HepG2 (cell line): ENCODE results near the gene APH1B. TPM values are rescaled to one million over a fixed set of nuclear protein-coding genes. Genes with fewer than 3 reads are reported as not detected.

Experiments used
- ATAC-seq: fragments of 200-7000 bp; cut with Tn5 transposase; 3 replicates; pipeline ENCODE4 v1.9.1; 2020; ENCODE audit warnings: mild to moderate bottlenecking, moderate library complexity
- BruUV-seq: library from RNA; stranded (reverse); fragments of 400-500 nt; replicated peaks from 2 replicates; lab custom pipeline; 2021; lab: Mats Ljungman, UMichigan
- CTCF ChIA-PET: fragments of 300-600 bp; formaldehyde crosslinking; extraction: SDS; loops from one replicate; lab custom pipeline; 2021; ENCODE audit warnings: low total read pairs, inconsistent platforms, low intra/inter-chr PET ratio; lab: Yijun Ruan, JAX
- POLR2A ChIA-PET: fragments of 350-600 bp; sonication (Branson Sonifier 250); formaldehyde crosslinking; loops from one replicate; lab custom pipeline; 2020; ENCODE audit warnings: antibody characterized with exemption, inconsistent platforms; lab: Yijun Ruan, JAX
- DNase-seq: peaks from one replicate; pipeline ENCODE4 v3.0.0-alpha.2; 2015; ENCODE audit warnings: low spot score
- FAIRE-seq: peaks from 3 replicates; lab custom pipeline; 2011; peaks lifted over from hg19 to GRCh38; lab: Jason Lieb, UNC
- H2AFZ ChIP-seq: one replicate; pipeline ENCODE4 v1.6.1; 2011; ENCODE audit warnings: low read length, inconsistent platforms
- H3K27ac ChIP-seq: fragments of 300-600 bp; 3 replicates; pipeline ENCODE4 v1.8.0; 2011; ENCODE audit warnings: mixed run types, mild to moderate bottlenecking, mixed read lengths, low read length, inconsistent platforms; ENCODE audit not compliant: insufficient read depth; ENCODE audit errors: extremely low read length
- H3K27me3 ChIP-seq, 2 experiments: fragments of 200-600 bp in 1 of 2; 2 replicates in 1 of 2; 3 replicates in 1 of 2; pipeline versions ENCODE4 v1.6.0 to v1.8.0; 2011; ENCODE audit warnings: low read length in 2 of 2, mild to moderate bottlenecking in 2 of 2, moderate library complexity in 2 of 2, inconsistent platforms in 1 of 2; ENCODE audit not compliant: insufficient read depth in 2 of 2, control insufficient read depth in 1 of 2
- H3K36me3 ChIP-seq, 2 experiments: fragments of 200-600 bp in 1 of 2; replicated peaks in 1 of 2; 2 replicates in 1 of 2; 3 replicates in 1 of 2; pipeline versions ENCODE4 v1.5.1 to v1.8.0; 2011; ENCODE audit warnings: low read length in 2 of 2, inconsistent platforms in 1 of 2; ENCODE audit not compliant: insufficient read depth in 2 of 2, control insufficient read depth in 1 of 2
- H3K4me1 ChIP-seq: 2 replicates; pipeline ENCODE4 v1.5.1; 2012; ENCODE audit warnings: low read length, inconsistent platforms; ENCODE audit not compliant: insufficient read depth
- H3K4me2 ChIP-seq: 2 replicates; pipeline ENCODE4 v1.6.0; 2011; ENCODE audit warnings: low read depth, low read length, inconsistent platforms
- H3K4me3 ChIP-seq, 3 experiments: fragments of 200-600 bp in 1 of 3; sonication (generic), shearing (Covaris generic) in 1 of 3; replicated peaks in 1 of 3; 2 replicates each; pipeline ENCODE4 v1.5.1; 2011 to 2016; ENCODE audit warnings: low read length in 3 of 3, inconsistent platforms in 2 of 3, low read depth in 2 of 3, mild to moderate bottlenecking in 2 of 3, control low read depth in 1 of 3, mixed read lengths in 1 of 3; ENCODE audit not compliant: insufficient read depth in 1 of 3
- H3K79me2 ChIP-seq: one replicate; pipeline ENCODE4 v1.6.1; 2011; ENCODE audit warnings: low read length, inconsistent platforms; ENCODE audit not compliant: insufficient read depth
- H3K9ac ChIP-seq: 2 replicates; pipeline ENCODE4 v1.6.0; 2011; ENCODE audit warnings: mild to moderate bottlenecking, low read depth, low read length, inconsistent platforms; ENCODE audit not compliant: insufficient read depth
- H3K9me3 ChIP-seq: 2 replicates; pipeline ENCODE4 v1.5.1; 2012; ENCODE audit warnings: mild to moderate bottlenecking, low read length
- H4K20me1 ChIP-seq: 2 replicates; pipeline ENCODE4 v1.6.0; 2011; ENCODE audit warnings: inconsistent platforms, mild to moderate bottlenecking, low read length, moderate library complexity; ENCODE audit not compliant: insufficient read depth
- CAMTA2 ChIP-seq: sonication (generic); formaldehyde crosslinking; IDR thresholded peaks from 2 replicates; pipeline ENCODE4 v1.4.0; 2020; ENCODE audit warnings: mild to moderate bottlenecking, missing genetic modification reagents, borderline replicate concordance
- NFIC ChIP-seq: IDR thresholded peaks from 2 replicates; pipeline ENCODE4 v1.6.1; 2012; ENCODE audit warnings: mild to moderate bottlenecking, low read length, inconsistent platforms
- ZFX ChIP-seq: sonication (generic); formaldehyde crosslinking; IDR thresholded peaks from 2 replicates; pipeline ENCODE4 v1.4.0; 2020; ENCODE audit warnings: mild to moderate bottlenecking, low read depth, missing genetic modification reagents, moderate library complexity
- ZNF326 ChIP-seq: sonication (generic); formaldehyde crosslinking; IDR thresholded peaks from 2 replicates; pipeline ENCODE4 v1.4.0; 2020; ENCODE audit warnings: missing genetic modification reagents, borderline replicate concordance
- ZNF547 ChIP-seq: sonication (generic); formaldehyde crosslinking; IDR thresholded peaks from 2 replicates; pipeline ENCODE4 v1.5.1; 2020; ENCODE audit warnings: mild to moderate bottlenecking, missing genetic modification reagents
- ZNF660 ChIP-seq: sonication (generic); formaldehyde crosslinking; IDR thresholded peaks from 2 replicates; pipeline ENCODE4 v1.5.1; 2020; ENCODE audit warnings: mild to moderate bottlenecking, low read depth, missing genetic modification reagents, borderline replicate concordance
- ZSCAN30 ChIP-seq: sonication (generic); formaldehyde crosslinking; IDR thresholded peaks from 2 replicates; pipeline ENCODE4 v1.5.0; 2020; ENCODE audit warnings: mild to moderate bottlenecking, missing genetic modification reagents
- WGBS: methylation state at CpG from one replicate; pipeline ENCODE4 v1.1.6; 2017; ENCODE audit warnings: low lambda C conversion rate; 5-methylcytosine and 5-hydroxymethylcytosine counted together
- in situ Hi-C: cut with HindIII; loops from 2 replicates; pipeline ENCODE4 v1.10.0; 2017; ENCODE audit warnings: low pct_unique_long_range_greater_than_20kb; ENCODE audit not compliant: extremely low pct_ligation_motif_present
- intact Hi-C: fragments of 100-400 bp; cut with micrococcal nuclease; formaldehyde crosslinking; loops from one replicate; pipeline ENCODE4 v1.10.0; 2022; ENCODE audit not compliant: unreplicated experiment
- polyA plus RNA-seq, 8 experiments: library from polyadenylated mRNA; depleted of rRNA in 3 of 8; stranded (reverse) in 7 of 8; unstranded in 1 of 8; fragments of >200 nt; fragmentation: Illumina TruSeq in 4 of 8; extraction: Trizol in 4 of 8; gene quantifications; 2 replicates each; pipeline versions ENCODE4 v1.2.1 to v1.2.3, GENCODE V29; 2011 to 2016; ENCODE audit warnings: low read depth in 4 of 8, missing spikeins in 1 of 8, mixed read lengths in 1 of 8; ENCODE audit not compliant: insufficient read depth in 1 of 8
- total RNA-seq, 5 experiments: library from RNA; depleted of rRNA; stranded (reverse); fragments of >200 nt; fragmentation: Illumina TruSeq; extraction: Trizol; gene quantifications; 2 replicates each; pipeline ENCODE4 v1.2.3, GENCODE V29; 2016; ENCODE audit warnings: low read depth in 1 of 5
- TF ChIP-seq, protein P1 (sequence below): IDR thresholded peaks from 2 replicates; pipeline ENCODE4 v1.6.1; 2016

Gene APH1B
- total and polyA plus RNA-seq, 2 of the 13 experiments (the other 11 are each of a cell fraction or from before 2014, with no cell fraction given) = 0.45 to 1.00 TPM

- BruUV-seq = no TSS peak
- Histone ChIP-seq H3K4me2 (no peak overlapping the region), H3K27ac (no peak overlapping the region), H3K4me3 (no peak overlapping the region), H3K9ac (no peak overlapping the region), H3K79me2 (no peaks in the 10 kb centered on the region), H3K27me3 (no peaks in the 10 kb centered on the region), H3K9me3 (no peaks in the 10 kb centered on the region), H4K20me1 (no peaks in the 10 kb centered on the region), H2AFZ (no peak overlapping the region), H3K4me1 (peaks cover 60% of the 10 kb centered on the region), H3K36me3 (peaks cover 0 to 4% of the 10 kb centered on the region in 2 experiments; a peak in 2 of 5 replicates)
- no peak for FAIRE-seq
- intact Hi-C loops (loop anchor here (10.0 kb wide), 1 partner anchor 46 kb away; no protein-coding TSS in a partner anchor), in situ Hi-C loops (no loop called here)
- TF ChIP-seq ZNF326 (no peak), NFIC (peak; percentile 35; the same call in 1 of the 2 replicates)
- peak; percentile 58 for DNase-seq
- no peak for ATAC-seq
- 54% methylated on average over 5 of the region's 5 CpGs for WGBS
- ChIA-PET POLR2A (interaction anchor here (2.0 kb wide), 1 partner anchor 103 kb away, joined by 6 read pairs; the partner anchor contains the start of gene RPS27L), CTCF (no interaction called here)
Observed at GRCh38 chr15:63260791-63261190, 16.6 kb upstream of the APH1B start.

- Histone ChIP-seq H3K9ac (no peak overlapping the region), H2AFZ (no peak overlapping the region), H3K4me2 (no peak overlapping the region), H3K4me3 (no peak overlapping the region), H3K36me3 (peaks cover 0 to 4% of the 10 kb centered on the region in 2 experiments; a peak in 2 of 5 replicates), H3K4me1 (peaks cover 58% of the 10 kb centered on the region), H3K27ac (no peak overlapping the region), H3K27me3 (no peaks in the 10 kb centered on the region), H4K20me1 (no peaks in the 10 kb centered on the region), H3K9me3 (no peaks in the 10 kb centered on the region), H3K79me2 (no peaks in the 10 kb centered on the region)
- TF ChIP-seq ZNF660 (CRISPR knock-in tag) (no peak), ZSCAN30 (no peak), CAMTA2 (CRISPR knock-in tag) (no peak), ZFX (CRISPR knock-in tag) (no peak), ZNF547 (CRISPR knock-in tag) (no peak)
- TF ChIP-seq, protein P1, sequence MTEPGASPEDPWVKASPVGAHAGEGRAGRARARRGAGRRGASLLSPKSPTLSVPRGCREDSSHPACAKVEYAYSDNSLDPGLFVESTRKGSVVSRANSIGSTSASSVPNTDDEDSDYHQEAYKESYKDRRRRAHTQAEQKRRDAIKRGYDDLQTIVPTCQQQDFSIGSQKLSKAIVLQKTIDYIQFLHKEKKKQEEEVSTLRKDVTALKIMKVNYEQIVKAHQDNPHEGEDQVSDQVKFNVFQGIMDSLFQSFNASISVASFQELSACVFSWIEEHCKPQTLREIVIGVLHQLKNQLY = no peak
- BruUV-seq = no TSS peak
- in situ Hi-C loops (no loop called here), intact Hi-C loops (loop anchor here (10.0 kb wide), 1 partner anchor 47 kb away; no protein-coding TSS in a partner anchor)
- no peak for ATAC-seq
- no peak for DNase-seq
- ChIA-PET CTCF (no interaction called here), POLR2A (interaction anchor here (2.0 kb wide), 1 partner anchor 104 kb away, joined by 6 read pairs; the partner anchor contains the start of gene RPS27L)
- FAIRE-seq = no peak
Observed at GRCh38 chr15:63261311-63261710, 16.1 kb upstream of the APH1B start.
